ENCODE data around the gene PLA2G4D.

The PLA2G4D gene

GRCh38 chr15:42121682-42122081 lies 27.3 kb upstream of the PLA2G4D start:
- DNase-seq: no peak

- DNase-seq: no peak
Observed at GRCh38 chr15:42121021-42121420, 26.7 kb upstream of the PLA2G4D start.

- DNase-seq: no peak
Observed at GRCh38 chr15:42120285-42120684, 25.9 kb upstream of the PLA2G4D start.

GRCh38 chr15:42119446-42119760 lies 25.0 kb upstream of the PLA2G4D start:
- DNase-seq: no peak

- no peak for DNase-seq
Observed at GRCh38 chr15:42118650-42119445, 24.5 kb upstream of the PLA2G4D start.

- no peak for DNase-seq
Observed at GRCh38 chr15:42111924-42112323, 17.6 kb upstream of the PLA2G4D start.

- DNase-seq: no peak
Observed at GRCh38 chr15:42110367-42110766, 16.0 kb upstream of the PLA2G4D start.

GRCh38 chr15:42108806-42109205 lies 14.4 kb upstream of the PLA2G4D start:
- DNase-seq: no peak

GRCh38 chr15:42108189-42108588 lies 13.8 kb upstream of the PLA2G4D start:
- DNase-seq: no peak

- no peak for DNase-seq
Observed at GRCh38 chr15:42107473-42107872, 13.1 kb upstream of the PLA2G4D start.

- DNase-seq: no peak
Observed at GRCh38 chr15:42106288-42106687, 11.9 kb upstream of the PLA2G4D start.

- DNase-seq: no peak
Observed at GRCh38 chr15:42104095-42104891, 9.9 kb upstream of the PLA2G4D start.

- no peak for DNase-seq
Observed at GRCh38 chr15:42102646-42103235, 8.4 kb upstream of the PLA2G4D start.

GRCh38 chr15:42101861-42102260 lies 7.5 kb upstream of the PLA2G4D start:
- no peak for DNase-seq

GRCh38 chr15:42100021-42100800 lies 5.8 kb upstream of the PLA2G4D start:
- DNase-seq: no peak

GRCh38 chr15:42097018-42097417 lies 2.7 kb upstream of the PLA2G4D start:
- no peak for DNase-seq

- no peak for DNase-seq
Observed at GRCh38 chr15:42093966-42094365, 396 bp downstream of the PLA2G4D start.

GRCh38 chr15:42092398-42093318 lies 1.7 kb downstream of the PLA2G4D start:
- DNase-seq: peak; percentile 85

GRCh38 chr15:42091753-42092397 lies 2.5 kb downstream of the PLA2G4D start:
- peak; percentile 86 for DNase-seq

- no peak for DNase-seq
Observed at GRCh38 chr15:42090781-42091180, 3.6 kb downstream of the PLA2G4D start.

GRCh38 chr15:42090370-42090769 lies 4.0 kb downstream of the PLA2G4D start:
- DNase-seq: no peak

GRCh38 chr15:42089942-42090341 lies 4.4 kb downstream of the PLA2G4D start:
- DNase-seq: no peak
